Body of pancreas (tissue), 4 donors: ENCODE measurements around the gene AMN1.

Experiments
- CTCF ChIP-seq, 7 experiments: fragments of 450-650 bp in 4 of 7; fragments of 200-600 bp in 3 of 7; sonication (generic) in 3 of 7; IDR thresholded peaks; one replicate each; pipeline ENCODE4 v1.5.1; 2016 to 2019; ENCODE audit warnings: antibody characterized with exemption in 7 of 7
- POLR2A ChIP-seq, 3 donors: fragments of 450-650 bp; IDR thresholded peaks; one replicate each; pipeline ENCODE4 v1.6.1; 2016; ENCODE audit warnings: antibody characterized with exemption in 3 of 3, mild to moderate bottlenecking in 2 of 3

DNA sequence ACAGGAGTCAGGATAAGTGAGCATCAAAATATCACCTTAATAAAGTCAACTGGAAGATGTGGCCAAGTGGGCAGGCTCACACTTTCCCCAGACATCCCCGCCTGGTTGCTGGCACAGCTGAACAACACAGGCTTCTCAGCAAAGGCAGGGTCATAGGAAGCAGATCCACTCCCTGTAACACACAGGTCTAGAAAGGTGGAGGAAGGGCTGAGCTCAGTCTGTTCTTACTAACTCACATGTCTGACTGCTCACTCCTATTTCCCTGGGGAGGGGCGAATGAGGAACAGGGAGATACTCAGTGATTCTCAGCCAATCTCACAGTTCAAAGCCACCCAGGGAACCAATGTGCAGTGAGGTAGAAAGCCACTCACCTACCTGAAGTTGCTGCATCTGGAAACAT is 45.0 kb upstream of the AMN1 start:
- TF ChIP-seq POLR2A (IDR thresholded peaks at IDR 0.05) = no peak
- TF ChIP-seq CTCF (IDR thresholded peaks at IDR 0.05) = no peak
